Subcutaneous adipose tissue (tissue), 4 donors: Measurements from ENCODE around the gene MOB3B. TPM values are rescaled to one million over a fixed set of nuclear protein-coding genes. Genes with fewer than 3 reads are reported as not detected.

ENCODE experiments used
- total RNA-seq, 4 donors: library from RNA; depleted of rRNA; stranded (reverse); fragments of >200 nt; gene quantifications; one replicate each; pipeline ENCODE4 v1.1.0, GENCODE V29; 2016
- TF ChIP-seq, protein P1 (sequence below): fragments of 450-650 bp; IDR thresholded peaks from one replicate; pipeline ENCODE4 v1.5.1; 2016; ENCODE audit warnings: low read depth, mild to moderate bottlenecking, control low read depth, antibody characterized with exemption, moderate library complexity

MOB3B gene
- total RNA-seq, 4 donors from 2014 or later, result 11.9 to 13.4 (median 12.6) TPM

DNA sequence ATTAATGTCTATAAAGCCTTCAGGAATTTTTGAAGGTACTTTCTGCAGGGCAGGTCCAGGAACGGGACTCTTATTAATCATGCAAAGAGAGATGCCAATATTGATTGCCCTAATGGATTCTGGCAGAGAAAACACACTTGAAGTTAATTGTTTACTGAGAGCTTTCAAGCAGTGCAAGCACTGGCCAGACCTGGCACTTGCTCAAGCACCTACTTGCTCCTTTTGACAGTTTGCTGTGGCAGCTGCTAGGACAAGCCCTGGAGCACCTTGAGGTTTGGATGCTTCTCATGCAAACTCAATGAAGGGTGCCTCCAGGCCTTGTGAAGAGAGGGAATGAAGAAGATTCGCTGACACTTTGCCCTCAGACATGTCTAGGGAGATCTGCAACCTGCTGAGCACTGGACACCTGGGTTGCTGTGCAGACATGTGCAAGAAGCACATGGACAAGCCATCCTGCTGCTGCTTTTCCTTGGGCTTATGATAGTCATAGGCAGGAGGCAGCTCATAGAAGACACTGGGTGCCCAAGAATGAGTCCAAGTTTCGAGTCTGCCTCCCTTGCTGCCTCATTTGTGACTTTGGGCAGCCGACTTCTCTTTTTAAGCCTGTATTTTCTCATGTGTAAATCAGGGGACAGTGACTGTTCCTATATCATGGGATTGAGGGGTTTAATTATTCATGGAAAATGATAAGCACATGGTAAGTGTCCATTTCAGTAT lies 143.8 kb downstream of the MOB3B start:
- TF ChIP-seq, protein P1, sequence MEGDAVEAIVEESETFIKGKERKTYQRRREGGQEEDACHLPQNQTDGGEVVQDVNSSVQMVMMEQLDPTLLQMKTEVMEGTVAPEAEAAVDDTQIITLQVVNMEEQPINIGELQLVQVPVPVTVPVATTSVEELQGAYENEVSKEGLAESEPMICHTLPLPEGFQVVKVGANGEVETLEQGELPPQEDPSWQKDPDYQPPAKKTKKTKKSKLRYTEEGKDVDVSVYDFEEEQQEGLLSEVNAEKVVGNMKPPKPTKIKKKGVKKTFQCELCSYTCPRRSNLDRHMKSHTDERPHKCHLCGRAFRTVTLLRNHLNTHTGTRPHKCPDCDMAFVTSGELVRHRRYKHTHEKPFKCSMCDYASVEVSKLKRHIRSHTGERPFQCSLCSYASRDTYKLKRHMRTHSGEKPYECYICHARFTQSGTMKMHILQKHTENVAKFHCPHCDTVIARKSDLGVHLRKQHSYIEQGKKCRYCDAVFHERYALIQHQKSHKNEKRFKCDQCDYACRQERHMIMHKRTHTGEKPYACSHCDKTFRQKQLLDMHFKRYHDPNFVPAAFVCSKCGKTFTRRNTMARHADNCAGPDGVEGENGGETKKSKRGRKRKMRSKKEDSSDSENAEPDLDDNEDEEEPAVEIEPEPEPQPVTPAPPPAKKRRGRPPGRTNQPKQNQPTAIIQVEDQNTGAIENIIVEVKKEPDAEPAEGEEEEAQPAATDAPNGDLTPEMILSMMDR, result no peak

DNA sequence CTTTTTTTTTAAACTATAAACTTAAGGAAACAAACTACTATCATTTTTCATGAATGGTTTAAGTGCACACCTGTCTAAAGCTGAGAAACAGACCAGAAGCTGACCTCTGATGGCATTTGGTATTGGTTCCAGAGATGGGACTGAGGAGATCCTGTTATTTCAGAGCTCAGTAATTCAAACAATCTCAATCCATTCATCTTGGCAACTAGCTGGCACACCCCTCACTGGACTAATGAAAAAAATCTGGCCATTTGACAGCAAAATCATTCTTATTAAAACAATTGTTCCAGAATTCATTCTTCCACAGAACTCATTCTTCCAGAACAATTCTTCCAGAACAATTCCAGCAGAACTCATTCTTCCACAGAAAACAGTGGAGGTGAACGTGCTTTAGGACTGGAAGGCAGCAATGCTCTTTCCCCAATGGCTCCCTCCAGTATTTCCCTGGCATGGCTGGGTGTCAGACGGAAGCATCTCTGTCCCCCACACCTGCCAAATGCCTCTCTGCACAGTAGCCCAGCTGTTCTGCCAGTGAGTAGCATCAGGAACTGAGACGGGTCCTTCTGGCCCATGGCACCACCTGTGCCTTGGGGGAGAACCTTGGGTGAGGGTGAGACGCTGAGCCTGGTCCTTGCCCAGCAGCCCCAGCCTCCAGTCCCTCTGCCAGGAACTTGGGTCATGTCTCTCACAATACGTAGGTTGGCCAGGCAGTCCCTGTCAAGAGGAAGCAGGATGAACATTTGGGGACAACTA lies 145.2 kb downstream of the MOB3B start:
- TF ChIP-seq, protein P1, result no peak

DNA sequence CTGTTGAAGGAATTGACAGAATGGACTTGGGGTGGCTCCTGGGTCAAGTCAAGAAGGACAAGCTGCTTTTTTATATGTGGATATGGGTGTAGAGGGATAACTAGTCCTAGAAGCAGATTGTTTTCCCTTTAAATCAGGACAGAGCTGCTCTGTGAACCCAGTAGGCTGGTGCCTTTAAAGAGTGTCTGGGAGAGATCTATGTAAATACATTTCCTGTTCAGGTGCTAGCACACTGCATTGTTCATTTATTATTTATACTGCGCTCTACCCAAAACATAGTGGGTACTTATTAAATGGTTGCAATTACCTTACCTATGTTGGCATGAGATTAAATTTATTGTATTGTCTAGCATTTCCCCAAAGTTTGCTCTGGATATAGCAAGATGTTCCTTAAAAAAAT lies 146.1 kb downstream of the MOB3B start:
- TF ChIP-seq, protein P1, result no peak

DNA sequence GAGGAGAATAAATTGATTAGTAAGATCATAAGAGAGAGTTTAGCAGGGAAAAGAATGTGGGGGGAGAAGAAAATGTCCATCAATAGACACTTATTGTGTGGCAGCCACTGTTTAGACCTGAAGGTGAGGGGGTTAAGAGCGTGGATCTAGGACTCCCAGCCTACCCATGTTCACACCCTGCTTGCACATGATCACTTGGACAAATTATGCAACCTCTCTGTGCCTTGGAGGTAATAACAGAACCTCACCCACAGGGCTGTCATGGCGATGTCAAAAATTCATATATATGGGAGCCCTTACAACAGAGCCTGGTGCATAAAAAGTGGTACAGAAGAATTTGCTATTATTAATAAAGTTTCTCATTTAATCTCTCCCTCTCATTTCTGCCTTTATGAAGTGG lies 146.6 kb downstream of the MOB3B start:
- TF ChIP-seq, protein P1, result no peak

DNA sequence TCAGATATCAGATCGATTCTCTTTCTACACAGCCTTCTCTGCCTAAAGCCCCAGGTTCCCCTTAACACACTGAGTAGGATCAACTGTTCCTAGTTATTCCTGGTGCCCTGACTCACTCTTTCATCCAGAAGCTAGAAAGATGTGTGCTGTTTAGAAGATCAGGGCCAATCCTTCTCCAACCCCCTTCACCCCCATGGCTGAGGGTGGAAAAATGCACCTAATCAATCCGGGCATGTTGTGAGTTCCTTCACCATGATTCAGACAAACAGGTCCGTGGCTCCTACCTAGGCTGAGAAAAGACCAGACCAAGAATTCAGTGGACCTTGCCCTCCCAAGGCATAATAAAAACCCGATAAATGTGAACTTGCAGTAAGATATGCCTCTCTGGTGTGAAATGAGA lies 147.3 kb downstream of the MOB3B start:
- TF ChIP-seq, protein P1, result no peak

DNA sequence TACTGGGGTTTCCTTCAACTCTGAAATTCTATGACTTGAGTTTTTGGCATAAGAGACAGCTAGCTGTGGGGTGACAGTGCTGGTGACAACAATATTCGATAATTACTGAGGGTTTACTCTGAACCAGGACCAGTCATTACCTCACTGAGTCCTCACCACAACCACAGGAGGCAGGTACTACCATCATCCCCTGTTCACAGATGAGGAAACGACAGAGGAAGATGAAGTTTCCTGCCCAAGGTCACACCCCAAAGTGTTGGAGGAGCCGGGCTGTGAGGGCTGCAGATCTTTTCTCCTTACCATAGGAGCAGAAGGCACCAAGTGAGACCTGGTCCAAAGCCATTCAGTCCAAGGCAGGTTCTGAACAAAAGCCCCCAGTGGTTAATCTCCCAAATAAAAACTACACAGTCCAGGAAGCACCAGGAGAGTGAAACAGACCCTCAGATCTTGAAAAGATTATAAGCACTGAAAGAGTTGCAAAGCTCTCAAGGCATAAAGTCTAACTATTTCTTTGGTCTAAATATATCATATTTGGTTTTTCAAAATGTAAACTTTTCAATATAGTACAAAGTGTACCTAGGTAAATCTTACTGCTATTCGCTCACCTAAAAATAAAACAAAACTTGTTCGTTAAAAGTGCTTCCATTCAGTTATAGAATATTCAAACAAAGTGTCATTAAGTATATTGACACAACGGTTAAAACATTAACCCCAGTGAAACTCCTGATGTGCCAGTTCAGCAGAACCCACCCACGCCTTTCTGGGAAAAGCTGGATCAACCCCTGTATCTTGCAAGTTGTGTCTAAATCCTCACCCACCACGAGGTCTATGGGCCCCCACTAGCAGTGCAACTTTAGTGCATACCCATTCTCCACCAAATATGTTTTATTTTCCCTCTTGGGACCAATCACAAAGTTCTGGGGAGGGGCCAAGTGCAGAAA lies 150.0 kb downstream of the MOB3B start:
- TF ChIP-seq, protein P1, result no peak
